ENCODE results near the gene ATP10B.
"Not testable (repeated sequence)": the region's sequence is repeated elsewhere in the genome, so short reads cannot be mapped to it uniquely, and the experiment has no call there.

Gene ATP10B

DNA sequence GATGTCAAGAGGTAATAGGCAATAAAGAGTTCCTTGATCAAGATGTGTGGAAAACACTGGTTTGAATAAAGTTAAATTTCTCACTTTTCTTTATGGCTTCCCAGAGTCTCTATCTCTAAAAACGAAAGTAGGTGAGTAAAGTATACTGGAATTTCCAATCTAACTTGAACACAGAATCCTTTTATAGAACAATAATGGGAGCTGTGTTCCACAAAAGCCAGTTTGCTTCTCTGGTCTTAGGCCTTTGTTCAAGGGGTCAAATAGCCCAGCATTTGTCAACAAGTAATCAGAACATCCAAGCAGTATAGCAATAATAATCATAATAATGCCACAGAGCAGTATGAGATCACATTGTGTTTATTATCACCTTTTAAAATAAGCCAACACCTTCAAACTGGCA lies 20.2 kb downstream of the ATP10B start:
- DNase-seq (ENCODE audit: low read depth, low spot score): no peak

DNA sequence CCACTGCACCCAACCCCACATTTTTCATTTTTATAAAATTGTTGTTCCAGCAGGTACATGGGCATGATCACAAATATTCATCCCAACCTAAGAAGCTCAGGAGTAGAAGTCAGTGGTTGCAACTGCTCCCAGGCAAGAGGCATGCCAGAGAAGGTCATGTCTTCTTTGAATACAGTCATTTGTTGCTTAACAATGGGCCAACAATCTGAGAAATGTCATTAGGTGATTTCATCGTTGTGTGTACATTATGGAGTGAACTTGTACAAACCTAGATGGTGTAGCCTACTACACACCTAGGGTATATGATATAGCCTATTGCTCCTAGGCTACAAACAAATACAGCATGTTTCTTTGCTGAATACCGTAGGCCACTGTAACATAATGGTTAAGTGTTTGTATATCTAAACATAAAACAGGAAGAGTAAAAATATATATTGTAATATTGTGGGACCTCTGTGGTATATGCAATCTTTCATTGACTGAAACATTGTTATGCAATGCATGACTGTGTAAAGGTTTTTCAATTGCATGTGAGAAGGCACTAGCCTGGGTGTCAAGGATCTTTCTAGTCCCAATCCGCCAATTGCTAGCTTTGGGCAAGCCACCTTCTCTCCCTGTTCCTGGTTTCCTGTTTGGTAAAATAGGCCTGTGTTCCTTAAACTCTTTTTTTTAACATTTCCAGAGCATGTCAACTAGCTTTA lies 27.6 kb downstream of the ATP10B start:
- no peak for DNase-seq (ENCODE audit: low read depth, low spot score)

DNA sequence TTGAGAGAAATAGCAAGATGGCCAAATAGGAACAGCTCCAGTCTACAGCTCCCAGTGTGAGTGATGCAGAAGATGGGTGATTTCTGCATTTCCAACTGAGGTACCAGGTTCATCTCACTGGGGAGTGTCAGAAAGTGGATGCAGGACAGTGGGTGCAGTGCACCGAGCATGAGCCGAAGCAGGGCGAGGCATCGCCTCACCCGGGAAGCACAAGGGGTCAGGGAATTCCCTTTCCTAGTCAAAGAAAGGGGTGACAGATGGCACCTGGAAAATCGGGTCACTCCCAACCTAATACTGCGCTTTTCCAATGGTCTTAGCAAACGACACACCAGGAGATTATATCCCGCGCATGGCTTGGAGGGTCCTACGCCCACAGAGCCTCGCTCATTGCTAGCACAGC lies 39.0 kb downstream of the ATP10B start:
- DNase-seq (ENCODE audit: low read depth, low spot score): not testable (repeated sequence)

DNA sequence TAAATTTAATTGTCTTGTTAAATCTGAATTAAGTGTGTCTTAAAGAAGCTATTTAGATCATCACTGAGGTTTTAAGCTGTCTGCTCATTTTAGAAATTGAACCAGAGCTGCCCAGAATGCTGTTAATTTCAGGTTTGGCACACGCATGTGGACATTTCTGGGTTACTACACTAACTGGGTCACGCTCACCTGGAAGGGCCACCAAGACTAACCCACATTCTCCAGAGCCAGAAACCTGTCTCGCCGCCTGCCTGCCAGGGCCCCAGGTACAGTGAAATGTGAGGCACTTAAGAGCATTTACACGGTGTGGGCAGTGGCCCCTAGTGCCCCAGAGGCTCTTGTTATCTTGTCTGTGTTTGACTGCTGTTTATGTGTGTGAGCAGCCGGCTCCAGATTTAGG lies 46.6 kb downstream of the ATP10B start:
- no peak for DNase-seq (ENCODE audit: low read depth, low spot score)

DNA sequence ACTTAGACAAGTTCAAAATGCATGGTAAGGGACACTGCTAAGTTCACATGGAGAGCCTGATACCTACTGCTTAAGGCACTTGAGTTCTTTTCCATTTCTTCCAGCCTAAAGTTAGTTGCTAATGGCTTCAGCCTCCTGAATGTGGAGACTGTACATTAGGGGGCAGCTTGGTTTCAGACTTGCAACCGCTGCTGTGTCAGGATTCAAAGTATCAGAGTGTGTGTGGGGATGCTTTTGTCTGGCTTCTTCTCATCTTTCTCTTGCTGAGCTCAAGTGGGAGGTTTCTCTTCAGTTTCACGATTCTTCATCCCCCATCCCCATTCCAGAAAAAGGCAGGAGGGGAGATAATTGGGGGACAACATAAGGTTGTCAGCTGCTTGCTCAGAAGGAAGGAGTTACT lies 49.4 kb downstream of the ATP10B start:
- no peak for DNase-seq (ENCODE audit: low read depth, low spot score)

DNA sequence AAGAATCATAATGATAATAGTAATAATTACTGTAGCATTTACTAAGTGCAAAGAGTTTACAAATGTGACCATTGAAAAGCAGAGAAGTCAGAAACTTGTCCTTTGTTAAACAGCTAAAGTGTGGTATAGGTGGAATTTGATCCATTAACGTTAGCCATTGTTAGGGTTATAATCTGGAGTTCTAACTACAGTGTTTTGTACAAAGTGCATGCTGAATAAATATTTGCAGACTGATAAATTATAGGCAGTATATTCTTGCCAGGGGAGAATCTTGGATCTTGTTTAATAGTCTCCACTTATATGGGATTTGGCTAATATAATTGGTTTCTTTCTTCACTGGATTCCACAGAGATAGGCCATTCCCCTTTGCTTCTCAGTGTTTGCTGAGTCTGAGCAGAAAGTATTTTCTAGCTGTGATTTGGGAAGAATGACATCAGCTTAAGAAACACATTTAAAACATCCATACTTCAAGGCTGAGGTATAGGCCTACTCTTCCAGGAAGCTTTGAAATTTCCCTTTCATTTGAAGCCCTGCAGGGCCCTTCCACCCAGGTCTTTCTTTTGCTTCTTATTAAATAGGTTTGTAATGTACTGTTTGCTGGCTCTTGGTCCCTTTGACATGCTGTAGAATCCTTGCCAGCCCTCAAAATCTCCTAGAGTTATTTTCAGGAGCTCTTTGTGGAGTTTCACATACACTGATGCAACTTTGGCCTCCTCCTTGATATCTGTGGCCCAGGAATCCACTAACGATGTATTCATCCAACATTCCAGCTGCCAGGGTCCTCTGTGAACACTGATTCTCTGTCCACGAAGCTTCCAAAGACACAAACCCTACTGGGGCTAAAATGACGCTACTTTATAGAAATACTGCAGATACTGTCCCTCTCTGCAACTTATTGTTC lies 51.4 kb downstream of the ATP10B start:
- DNase-seq (ENCODE audit: low read depth, low spot score): no peak

DNA sequence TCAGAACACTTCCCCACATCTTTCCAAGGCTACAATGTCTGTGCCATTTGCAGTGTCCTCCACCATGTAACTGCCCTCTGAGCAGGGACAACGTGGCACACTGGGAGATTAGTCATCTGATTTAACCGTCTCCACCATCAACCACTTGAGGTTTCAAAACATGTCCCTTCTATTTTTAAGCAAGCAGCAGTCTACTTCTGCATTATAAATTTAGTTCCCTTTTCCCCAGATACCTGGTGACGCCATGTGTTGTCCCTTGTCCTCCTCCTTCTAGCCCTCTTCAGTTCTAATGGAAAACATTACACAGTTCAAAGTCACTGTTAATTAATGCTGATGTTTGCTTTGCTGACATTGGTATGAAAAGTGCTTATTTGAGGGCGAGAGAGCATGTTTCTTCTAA lies 52.8 kb downstream of the ATP10B start:
- DNase-seq (ENCODE audit: low read depth, low spot score): no peak

DNA sequence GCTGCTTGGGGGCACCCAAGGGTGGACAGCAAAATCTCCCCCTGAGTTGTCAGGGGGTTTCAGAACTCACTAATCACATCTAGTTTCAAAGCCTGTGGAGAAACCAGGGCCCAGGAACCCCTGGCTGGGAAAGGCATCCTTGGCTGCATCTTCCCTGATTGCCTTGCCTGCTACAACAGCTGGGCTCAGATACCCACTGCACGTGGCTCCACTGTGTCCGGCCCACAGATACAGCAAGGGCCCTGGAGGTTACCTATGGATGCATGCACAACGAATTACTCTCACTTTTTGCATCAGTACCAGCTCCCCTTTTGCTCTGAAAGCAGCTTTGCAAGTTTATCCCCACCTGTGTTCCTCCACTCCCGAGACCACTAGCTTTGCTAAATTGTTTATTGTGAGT lies 55.0 kb downstream of the ATP10B start:
- no peak for DNase-seq (ENCODE audit: low read depth, low spot score)

DNA sequence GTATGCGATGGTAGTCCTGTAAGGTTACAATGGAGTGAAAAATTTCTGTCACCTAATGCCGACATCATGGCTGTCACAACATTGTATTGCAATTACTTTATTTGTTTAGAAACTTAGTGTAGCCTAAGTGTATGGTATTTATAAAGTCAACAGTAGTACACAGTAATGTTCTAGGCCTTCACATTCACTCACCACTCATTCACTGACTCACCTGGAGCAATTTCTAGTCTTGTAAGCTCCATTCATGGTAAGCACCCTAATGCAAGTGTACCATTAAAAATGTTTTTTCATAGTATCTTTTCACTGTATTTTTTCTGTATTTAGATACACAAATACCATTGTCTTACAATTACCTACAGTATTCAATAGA lies 58.5 kb downstream of the ATP10B start:
- DNase-seq (ENCODE audit: low read depth, low spot score): no peak

DNA sequence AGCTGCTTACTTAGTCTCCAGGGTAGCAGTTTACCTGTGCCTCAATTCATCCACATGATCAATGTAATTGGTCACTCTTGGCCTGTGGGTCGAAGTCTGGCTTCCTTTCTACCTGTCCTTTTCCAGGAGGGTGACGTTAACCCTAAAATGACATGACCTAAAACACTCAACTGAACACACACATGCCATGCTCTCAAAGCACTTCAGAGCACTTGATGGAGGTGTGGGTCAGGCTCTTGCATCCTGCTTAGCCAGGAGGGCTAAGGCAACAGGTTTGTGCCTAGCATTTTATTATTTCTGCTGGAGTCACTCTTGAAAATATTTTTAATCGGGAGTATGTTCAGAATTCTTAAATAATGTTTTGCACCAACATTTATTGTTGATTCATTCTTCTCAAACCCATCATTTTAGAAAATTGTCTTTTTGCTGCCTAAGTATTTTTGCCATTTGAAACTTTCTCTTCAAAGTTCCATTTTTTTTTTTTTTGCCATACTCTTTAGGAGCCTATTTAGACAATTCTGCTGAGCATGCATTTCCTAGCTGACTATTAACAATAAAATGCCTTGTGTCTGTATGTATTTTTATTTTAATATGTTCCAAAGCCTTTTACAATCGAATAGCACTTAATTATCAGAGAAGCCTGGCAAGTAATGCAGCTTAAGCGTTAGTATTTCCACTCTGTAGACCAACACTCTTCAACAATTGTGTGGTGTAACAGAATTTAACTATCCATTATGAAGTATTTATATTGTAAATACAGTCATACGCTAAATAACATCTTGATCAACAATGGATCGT lies 59.1 kb downstream of the ATP10B start:
- DNase-seq (ENCODE audit: low read depth, low spot score): no peak

DNA sequence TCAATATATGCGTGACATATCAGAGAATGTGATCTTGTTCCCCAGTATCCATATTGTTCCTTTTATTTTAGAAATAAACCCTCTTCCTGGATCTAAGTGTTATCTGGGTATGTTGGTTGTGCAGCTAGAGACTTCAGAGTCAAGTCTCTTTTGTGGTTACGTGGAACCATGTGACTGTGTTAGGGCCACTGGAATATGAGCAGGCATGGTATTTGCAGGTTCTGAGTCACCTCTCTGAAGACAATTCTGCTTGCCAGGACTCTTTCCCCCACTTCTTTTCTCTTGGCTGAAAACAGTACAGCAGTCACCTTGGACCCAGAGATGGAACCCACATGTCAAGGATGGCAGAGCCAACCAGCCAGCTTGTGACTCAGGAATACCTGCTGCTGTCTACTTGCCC lies 59.7 kb downstream of the ATP10B start:
- no peak for DNase-seq (ENCODE audit: low read depth, low spot score)

DNA sequence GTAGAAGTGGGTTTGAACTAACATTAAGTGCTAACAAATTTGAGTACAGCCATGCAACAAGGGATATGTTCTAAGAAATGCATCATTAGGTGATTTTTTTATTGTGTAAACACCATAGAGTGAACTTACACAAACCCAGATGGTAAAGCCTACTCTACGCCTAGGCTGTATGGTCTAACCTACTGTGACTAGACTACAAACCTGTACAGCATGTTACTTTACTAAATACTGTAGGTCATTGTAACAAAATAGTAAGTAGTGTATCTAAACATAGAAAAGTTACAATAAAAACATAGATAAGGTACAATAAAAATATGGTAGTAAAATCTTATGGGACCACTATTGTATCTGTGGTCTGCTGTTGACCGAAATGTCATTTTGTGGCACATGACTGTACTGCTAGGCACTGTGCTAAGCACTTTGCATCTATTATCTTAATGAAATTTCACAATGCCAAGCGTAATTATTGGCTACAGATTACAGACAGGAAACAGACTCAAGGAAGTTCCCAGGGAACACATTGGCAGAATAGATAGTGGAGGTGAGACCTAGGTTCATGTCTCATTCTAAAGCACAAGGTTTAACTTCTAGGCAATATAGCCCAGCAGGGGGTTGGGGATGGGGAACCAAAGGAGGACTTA lies 62.7 kb downstream of the ATP10B start:
- DNase-seq (ENCODE audit: low read depth, low spot score): no peak

DNA sequence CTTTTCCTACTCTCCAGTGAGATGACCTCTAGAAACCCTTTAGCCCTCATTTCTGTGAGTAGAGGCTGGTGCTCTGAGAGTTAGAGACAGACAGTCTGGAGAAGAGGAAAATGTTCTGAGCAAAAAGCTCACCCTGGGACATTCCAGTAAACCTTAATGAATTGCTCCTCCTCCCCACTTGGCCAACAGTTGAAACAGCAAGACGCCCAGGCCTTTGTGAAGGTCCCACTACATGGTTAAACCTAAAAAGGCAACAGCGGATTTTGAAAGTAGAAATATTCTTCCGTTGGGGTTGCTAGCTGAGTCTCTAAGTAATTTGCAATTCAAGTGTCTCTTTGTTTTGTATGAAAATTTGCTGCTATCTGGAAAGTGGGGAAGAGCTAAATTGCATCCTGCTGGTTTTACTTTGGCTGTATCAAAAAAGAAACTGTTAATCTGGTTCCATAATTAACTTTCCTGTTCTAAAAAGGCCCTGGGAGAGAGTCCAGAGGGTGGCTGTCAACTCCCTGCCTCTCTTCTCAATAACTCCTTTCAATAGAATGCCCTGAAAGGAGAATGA lies 63.8 kb downstream of the ATP10B start:
- DNase-seq (ENCODE audit: low read depth, low spot score): no peak

DNA sequence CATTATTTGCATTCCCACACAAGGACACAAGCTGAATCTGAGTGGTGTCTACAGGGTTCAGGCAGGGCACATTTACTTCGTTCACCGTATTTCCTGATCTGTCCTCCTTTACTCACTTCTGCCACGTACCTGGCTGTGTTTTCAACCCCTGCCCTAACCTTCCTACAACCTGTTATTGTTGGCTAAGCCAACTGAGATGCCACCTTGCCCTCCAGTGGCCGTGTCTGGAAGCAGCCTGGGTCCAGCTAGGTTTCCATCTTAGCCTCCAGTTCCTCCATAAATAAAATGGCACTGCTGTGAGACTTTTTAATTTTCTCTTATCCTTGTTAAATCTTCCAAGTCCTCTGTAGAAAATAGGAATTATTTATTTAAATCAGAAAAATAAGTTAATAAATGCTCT lies 64.8 kb downstream of the ATP10B start:
- no peak for DNase-seq (ENCODE audit: low read depth, low spot score)

DNA sequence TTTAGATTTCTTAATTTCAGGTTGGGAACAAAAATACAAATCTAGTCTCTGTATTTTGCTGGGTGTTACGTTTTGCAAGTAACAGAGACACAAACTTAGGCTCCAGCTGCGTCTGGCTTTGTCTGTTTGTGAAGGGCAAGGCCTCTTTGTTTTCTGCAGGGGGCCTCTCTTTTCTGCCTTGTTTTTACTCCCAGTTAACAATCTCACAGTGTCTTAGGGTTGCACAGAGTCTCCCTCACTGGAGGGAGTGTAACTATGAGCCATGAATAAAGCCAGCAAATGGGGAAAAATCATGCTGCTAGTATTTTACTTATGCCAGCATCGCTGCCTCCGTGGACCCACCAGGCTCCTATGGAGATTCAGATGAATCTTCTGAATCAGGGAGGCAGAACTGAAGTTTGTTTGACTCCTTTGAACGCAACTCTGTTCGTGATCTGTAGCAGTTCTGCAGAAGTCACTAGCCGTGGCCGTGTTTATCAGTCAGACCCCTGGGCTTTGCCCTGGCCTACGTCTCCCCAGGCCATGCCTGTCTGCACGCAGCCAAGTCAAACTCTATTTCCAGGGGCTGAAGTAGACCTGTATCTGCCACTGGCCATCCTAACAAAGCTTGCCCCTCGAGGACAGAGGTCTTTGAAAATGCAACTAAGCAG lies 77.2 kb downstream of the ATP10B start:
- no peak for DNase-seq (ENCODE audit: low read depth, low spot score)

DNA sequence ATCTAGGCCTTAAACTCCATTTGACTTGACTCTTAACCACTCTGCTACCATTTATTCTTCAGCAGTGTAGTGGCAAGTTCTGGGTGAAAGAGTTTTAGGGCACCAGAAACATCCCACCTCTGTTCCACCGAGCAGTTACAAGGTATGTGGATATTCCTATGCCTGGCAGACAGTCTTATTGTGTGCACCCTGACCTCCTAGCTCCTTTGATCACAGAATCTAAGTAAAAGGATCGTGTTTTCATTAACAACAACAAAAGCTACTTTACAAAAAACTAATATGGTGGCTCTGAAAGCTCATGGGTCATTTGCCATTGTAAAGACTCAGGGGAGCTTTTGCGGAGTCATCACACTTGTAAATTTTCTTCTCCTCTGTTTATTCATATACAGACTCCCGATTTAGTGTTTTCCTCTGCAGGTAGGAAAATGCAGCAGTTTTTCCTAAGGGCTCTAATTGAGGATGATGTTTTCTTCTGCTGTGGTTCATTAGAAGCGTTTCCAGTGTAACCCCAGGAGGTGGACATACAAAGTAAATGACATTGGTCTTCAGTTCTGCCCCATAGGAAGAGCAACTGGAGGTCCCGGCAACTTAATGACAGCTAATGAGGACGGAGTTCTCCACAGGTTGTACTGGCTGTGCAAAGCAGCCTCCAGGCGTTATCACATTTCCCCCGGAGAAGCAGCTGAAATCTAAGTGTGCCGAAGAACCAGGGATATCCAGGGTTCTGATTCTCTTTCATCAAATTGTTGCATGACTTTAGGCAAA lies 78.2 kb downstream of the ATP10B start:
- no peak for DNase-seq (ENCODE audit: low read depth, low spot score)

DNA sequence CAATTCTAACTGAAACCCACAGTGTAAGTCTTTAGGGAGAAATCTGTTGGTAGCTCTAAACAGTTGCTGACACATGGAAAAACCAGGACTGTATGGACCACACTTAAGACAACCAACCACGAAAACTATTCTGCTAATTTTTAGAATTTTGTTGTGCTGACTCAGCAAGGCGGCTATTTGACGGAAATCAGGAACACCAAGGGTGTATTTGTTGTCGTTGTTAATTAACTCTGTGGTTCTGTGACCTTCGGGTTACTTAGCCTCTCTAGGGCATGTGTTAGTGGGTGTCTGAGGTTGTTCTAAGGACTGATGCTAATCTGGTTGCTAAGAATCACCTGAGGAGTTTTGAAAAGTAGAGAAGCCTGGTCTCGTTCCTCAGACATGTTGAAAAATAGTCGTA lies 79.2 kb downstream of the ATP10B start:
- DNase-seq (ENCODE audit: low read depth, low spot score): no peak

DNA sequence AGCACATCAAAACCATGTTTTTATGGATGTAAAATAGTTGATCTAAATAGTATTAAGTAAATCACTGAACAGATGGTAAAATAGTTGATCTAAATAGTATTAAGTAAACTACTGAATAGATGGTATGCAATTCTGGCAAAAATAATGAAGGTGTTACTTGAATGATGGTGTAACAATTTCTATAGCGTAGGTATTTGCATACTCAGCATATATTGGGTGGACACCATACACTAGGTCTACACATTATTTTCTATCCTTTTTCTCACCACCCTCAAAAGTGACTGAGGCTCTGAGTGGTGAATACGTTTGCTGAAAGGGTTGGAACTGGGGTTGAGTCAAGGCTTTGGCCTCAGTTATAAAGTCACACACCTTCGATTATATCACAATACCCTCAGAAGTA lies 81.3 kb downstream of the ATP10B start:
- no peak for DNase-seq (ENCODE audit: low read depth, low spot score)

DNA sequence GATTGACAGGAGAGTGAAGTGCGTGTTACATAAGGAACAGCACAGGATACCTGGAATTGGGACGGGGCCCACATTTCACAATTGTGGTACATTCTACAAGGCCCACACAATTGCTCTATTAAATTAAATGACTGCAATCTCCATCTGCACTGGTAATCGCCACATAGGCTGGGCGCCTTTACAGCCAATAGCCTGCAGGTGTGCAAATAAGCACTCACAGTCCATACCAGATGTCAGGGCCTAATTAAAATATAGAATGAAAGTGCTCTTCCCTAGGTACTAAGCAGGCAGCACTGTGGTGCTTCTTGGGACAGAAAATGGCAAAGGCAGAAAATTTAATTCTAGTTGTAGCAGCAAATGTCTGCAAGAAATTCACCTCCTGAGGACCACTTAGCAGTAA lies 82.7 kb downstream of the ATP10B start:
- no peak for DNase-seq (ENCODE audit: low read depth, low spot score)

DNA sequence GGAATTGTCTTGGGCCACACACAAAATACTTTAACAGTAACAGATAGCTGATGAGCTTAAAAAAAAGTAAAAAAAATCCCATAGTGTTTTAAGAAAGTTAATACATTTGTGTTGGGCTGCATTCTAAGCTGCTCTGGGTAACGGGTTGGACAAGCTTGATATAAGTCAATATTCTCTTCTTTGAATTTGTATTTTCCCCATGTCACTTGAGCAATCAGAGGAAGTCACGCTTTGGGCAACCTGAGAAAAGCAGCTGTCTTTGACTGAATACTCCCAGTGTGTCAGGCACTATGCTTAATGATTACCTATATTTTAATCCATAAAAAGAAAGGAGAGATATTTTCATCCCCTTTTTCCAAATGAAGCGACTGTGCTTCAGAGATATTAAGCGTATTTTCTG lies 84.9 kb downstream of the ATP10B start:
- DNase-seq (ENCODE audit: low read depth, low spot score): no peak

All from smooth muscle cell of the brain vasculature (primary cell).